ENCODE data around the gene TMEM42.
A peak's percentile ranks its signal among the peaks of the same experiment; 100 is the strongest.
"Not testable (repeated sequence)": the region's sequence is repeated elsewhere in the genome, so short reads cannot be mapped to it uniquely, and the experiment has no call there.

TMEM42 gene

GRCh38 chr3:44861412-44862225 is at the start of gene TMEM42:
Gene TMEM42 (plus strand): TSS chr3:44861912. CDS start chr3:44861925, 13 bp downstream.
- peak; percentile 74 to 78 for DNase-seq (ENCODE audit: low read depth in 2 of 2)

GRCh38 chr3:44814751-44815150 is 47.0 kb upstream of the TMEM42 start:
- no peak for DNase-seq (ENCODE audit: low read depth in 2 of 2)

GRCh38 chr3:44816334-44816733 is 45.4 kb upstream of the TMEM42 start:
- not testable (repeated sequence) for DNase-seq (ENCODE audit: low read depth in 2 of 2)

GRCh38 chr3:44821206-44821605 is 40.5 kb upstream of the TMEM42 start:
- DNase-seq (ENCODE audit: low read depth in 2 of 2) = not testable (repeated sequence)

GRCh38 chr3:44825264-44825925 is 36.3 kb upstream of the TMEM42 start:
- peak; percentile 37 to 40 for DNase-seq (ENCODE audit: low read depth in 2 of 2)

GRCh38 chr3:44827196-44827595 is 34.5 kb upstream of the TMEM42 start:
- no peak for DNase-seq (ENCODE audit: low read depth in 2 of 2)

- no peak for DNase-seq (ENCODE audit: low read depth in 2 of 2)
These were observed 30.5 kb upstream of the TMEM42 start for GRCh38 chr3:44831232-44831631.

GRCh38 chr3:44832032-44832431 is 29.7 kb upstream of the TMEM42 start:
- DNase-seq (ENCODE audit: low read depth in 2 of 2) = no peak

GRCh38 chr3:44832965-44833364 is 28.7 kb upstream of the TMEM42 start:
- DNase-seq (ENCODE audit: low read depth in 2 of 2) = no peak

GRCh38 chr3:44833394-44833793 is 28.3 kb upstream of the TMEM42 start:
- DNase-seq (ENCODE audit: low read depth in 2 of 2) = no peak

- no peak for DNase-seq (ENCODE audit: low read depth in 2 of 2)
These were observed 26.0 kb upstream of the TMEM42 start for GRCh38 chr3:44835684-44836083.

- no peak for DNase-seq (ENCODE audit: low read depth in 2 of 2)
These were observed 19.3 kb upstream of the TMEM42 start for GRCh38 chr3:44842376-44842775.

- DNase-seq (ENCODE audit: low read depth in 2 of 2) = peak in 1 of 2 experiments; percentile 12
These were observed 15.9 kb upstream of the TMEM42 start for GRCh38 chr3:44845528-44846520.

GRCh38 chr3:44848634-44849033 is 13.1 kb upstream of the TMEM42 start:
- DNase-seq (ENCODE audit: low read depth in 2 of 2) = no peak

GRCh38 chr3:44856663-44857062 is 5.0 kb upstream of the TMEM42 start:
- DNase-seq (ENCODE audit: low read depth in 2 of 2) = not testable (repeated sequence)

GRCh38 chr3:44860117-44860516 is 1.6 kb upstream of the TMEM42 start:
- DNase-seq (ENCODE audit: low read depth in 2 of 2) = no peak

- DNase-seq (ENCODE audit: low read depth in 2 of 2) = peak in 1 of 2 experiments; percentile 3
These were observed 520 bp downstream of the TMEM42 start for GRCh38 chr3:44862226-44862637.

- DNase-seq (ENCODE audit: low read depth in 2 of 2) = no peak
These were observed 3.7 kb downstream of the TMEM42 start for GRCh38 chr3:44865272-44866035.

GRCh38 chr3:44867421-44868111 is 5.9 kb downstream of the TMEM42 start:
- no peak for DNase-seq (ENCODE audit: low read depth in 2 of 2)

- no peak for DNase-seq (ENCODE audit: low read depth in 2 of 2)
These were observed 8.8 kb downstream of the TMEM42 start for GRCh38 chr3:44870375-44871061.
